Karpas-422 (cell line): ENCODE results near the gene ABCB9. TPM values are rescaled to one million over a fixed set of nuclear protein-coding genes. Genes with fewer than 3 reads are reported as not detected.
A peak's percentile ranks its signal among the peaks of the same experiment; 100 is the strongest.

ENCODE experiments used
- DNase-seq: peaks from one replicate; pipeline ENCODE4 v3.0.0-alpha.2; 2015
- H2AFZ ChIP-seq: fragments of 200-600 bp; sonication (generic); 2 replicates; pipeline ENCODE4 v1.6.1; 2014; ENCODE audit warnings: antibody characterized with exemption, low read length, mixed read lengths
- H3K27ac ChIP-seq: fragments of 200-600 bp; sonication (generic); 2 replicates; pipeline ENCODE4 v1.5.1; 2014; ENCODE audit warnings: mild to moderate bottlenecking, low read length, moderate library complexity
- H3K27me3 ChIP-seq: fragments of 200-600 bp; sonication (generic); 2 replicates; pipeline ENCODE4 v1.6.1; 2014; ENCODE audit warnings: low read length, mixed read lengths
- H3K36me3 ChIP-seq: fragments of 200-600 bp; sonication (generic); 2 replicates; pipeline ENCODE4 v1.6.1; 2014; ENCODE audit warnings: low read length, mixed read lengths; ENCODE audit not compliant: insufficient read depth
- H3K4me1 ChIP-seq: fragments of 200-600 bp; sonication (generic); 2 replicates; pipeline ENCODE4 v1.6.1; 2014; ENCODE audit warnings: mild to moderate bottlenecking, low read length, mixed read lengths
- H3K4me2 ChIP-seq: fragments of 200-600 bp; sonication (generic); 2 replicates; pipeline ENCODE4 v1.6.1; 2014; ENCODE audit warnings: low read length, low read depth, mild to moderate bottlenecking; ENCODE audit not compliant: poor library complexity, severe bottlenecking
- H3K4me3 ChIP-seq: fragments of 200-600 bp; sonication (generic); 2 replicates; pipeline ENCODE4 v1.5.1; 2014; ENCODE audit warnings: mild to moderate bottlenecking, antibody characterized with exemption, low read length, mixed read lengths
- H3K79me2 ChIP-seq: fragments of 200-600 bp; sonication (generic); 2 replicates; pipeline ENCODE4 v1.6.1; 2014; ENCODE audit warnings: mild to moderate bottlenecking, low read length, mixed read lengths
- H3K9ac ChIP-seq: fragments of 200-600 bp; sonication (generic); 2 replicates; pipeline ENCODE4 v1.6.0; 2014; ENCODE audit warnings: low read length
- H3K9me2 ChIP-seq: fragments of 200-600 bp; sonication (generic), shearing (Covaris generic); replicated peaks from 2 replicates; pipeline ENCODE4 v1.6.0; 2014; ENCODE audit warnings: mild to moderate bottlenecking, low read length, moderate library complexity; ENCODE audit not compliant: insufficient read depth
- H3K9me3 ChIP-seq: fragments of 300-700, 200-600 bp; sonication (generic); 2 replicates; pipeline ENCODE4 v1.6.1; 2014; ENCODE audit warnings: low read length, mixed read lengths
- H4K20me1 ChIP-seq: fragments of 200-600 bp; sonication (generic); 2 replicates; pipeline ENCODE4 v1.6.1; 2014; ENCODE audit warnings: mild to moderate bottlenecking, antibody characterized with exemption, low read length, low read depth; ENCODE audit not compliant: insufficient read depth
- small RNA-seq: library from RNA; depleted of rRNA; stranded (forward); fragments of <200 nt; gene quantifications from one replicate; pipeline ENCODE3, GENCODE V24; 2014
- total RNA-seq: library from RNA; depleted of rRNA; stranded (reverse); fragments of >200 nt; shearing (Covaris generic); gene quantifications from 2 replicates; pipeline ENCODE4 v1.2.3, GENCODE V29; 2014; ENCODE audit warnings: low replicate concordance; rRNA removed

Gene ABCB9
- total RNA-seq, 1 experiment from 2014 or later: 1.5 TPM

DNA sequence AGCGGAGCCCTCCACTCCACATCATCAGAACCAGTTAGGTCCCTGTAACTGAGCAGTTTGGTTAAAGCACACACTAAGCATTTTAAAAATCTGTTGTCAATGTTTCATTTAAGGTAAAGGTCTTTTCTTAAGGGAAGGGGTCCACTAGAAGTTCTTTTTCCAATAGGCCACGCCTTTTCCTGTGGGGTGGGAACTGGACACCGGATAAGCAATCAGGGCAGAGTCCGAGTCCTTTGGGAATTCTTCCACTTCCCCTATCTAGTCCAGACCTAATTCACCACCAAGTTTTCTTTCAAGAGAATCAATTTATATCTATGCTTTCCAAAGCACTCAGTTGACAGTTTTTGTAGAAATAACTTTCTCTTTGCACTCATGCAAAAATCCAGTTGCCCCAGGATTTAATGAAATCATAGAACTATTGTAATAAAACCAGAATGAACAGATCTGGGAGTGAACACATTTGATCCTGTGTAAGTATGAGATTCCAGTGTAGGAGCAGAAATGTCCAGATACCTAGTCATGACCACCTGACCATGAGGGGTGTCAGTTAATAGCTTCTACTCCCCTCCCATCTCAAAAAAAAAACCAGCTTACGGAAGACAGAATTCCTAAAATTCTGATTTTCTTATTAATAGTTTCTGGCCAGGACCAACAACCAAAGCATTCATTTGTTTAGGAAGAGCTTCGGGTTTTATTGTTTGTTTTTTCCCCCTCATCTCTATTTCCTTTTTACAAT lies 82.0 kb downstream of the ABCB9 start:
- Histone ChIP-seq H3K4me1 (peaks cover 12% of the 10 kb centered on the region), H3K4me2 (no peak overlapping the region), H3K4me3 (no peak overlapping the region), H3K27me3 (no peaks in the 10 kb centered on the region), H3K9ac (no peak overlapping the region), H3K79me2 (no peaks in the 10 kb centered on the region), H3K27ac (no peak overlapping the region), H4K20me1 (no peaks in the 10 kb centered on the region), H3K36me3 (no peaks in the 10 kb centered on the region), H3K9me3 (no peaks in the 10 kb centered on the region), H3K9me2 (no peaks in the 10 kb centered on the region), H2AFZ (no peak overlapping the region)
- no peak for DNase-seq

DNA sequence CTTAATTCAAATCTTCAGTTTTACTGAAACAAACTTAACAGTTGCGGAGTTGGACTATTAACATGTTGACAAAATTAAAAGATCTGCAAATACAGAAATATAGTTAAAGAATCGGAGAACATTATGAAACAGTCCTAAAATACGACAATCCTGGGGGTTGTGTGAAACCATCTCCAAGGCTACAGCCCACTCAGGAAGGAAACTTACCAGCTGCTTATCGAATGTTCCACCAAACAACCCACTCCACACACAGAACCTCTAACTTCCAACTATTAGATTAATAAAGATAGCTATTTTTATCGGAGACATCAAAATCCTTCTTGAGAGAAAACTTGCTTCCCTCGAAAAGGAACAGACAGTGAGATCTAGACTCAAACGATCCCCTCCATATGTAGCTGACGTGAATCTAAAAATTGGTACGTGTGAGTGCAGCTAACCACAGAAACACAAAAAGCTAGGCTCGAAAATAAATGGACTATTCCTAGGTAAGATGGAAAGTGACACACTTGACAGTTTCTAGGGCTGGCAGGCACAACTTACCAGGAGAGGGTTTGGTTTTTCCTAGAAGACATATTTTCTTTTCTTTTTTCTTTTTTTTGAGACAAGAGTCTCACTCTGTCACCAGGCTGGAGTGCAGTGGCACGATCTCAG lies 83.2 kb downstream of the ABCB9 start:
- Histone ChIP-seq H3K9me3 (no peaks in the 10 kb centered on the region), H2AFZ (no peak overlapping the region), H3K4me1 (peaks cover 10% of the 10 kb centered on the region), H4K20me1 (no peaks in the 10 kb centered on the region), H3K27me3 (no peaks in the 10 kb centered on the region), H3K36me3 (no peaks in the 10 kb centered on the region), H3K9ac (no peak overlapping the region), H3K27ac (no peak overlapping the region), H3K79me2 (no peaks in the 10 kb centered on the region), H3K4me3 (no peak overlapping the region), H3K9me2 (no peaks in the 10 kb centered on the region), H3K4me2 (no peak overlapping the region)
- no peak for DNase-seq

GRCh38 chr12:122880668-122881067 lies 85.6 kb downstream of the ABCB9 start:
- H3K27ac ChIP-seq: no peak overlapping the region
- peaks cover 4% of the 10 kb centered on the region for H3K4me1 ChIP-seq

DNA sequence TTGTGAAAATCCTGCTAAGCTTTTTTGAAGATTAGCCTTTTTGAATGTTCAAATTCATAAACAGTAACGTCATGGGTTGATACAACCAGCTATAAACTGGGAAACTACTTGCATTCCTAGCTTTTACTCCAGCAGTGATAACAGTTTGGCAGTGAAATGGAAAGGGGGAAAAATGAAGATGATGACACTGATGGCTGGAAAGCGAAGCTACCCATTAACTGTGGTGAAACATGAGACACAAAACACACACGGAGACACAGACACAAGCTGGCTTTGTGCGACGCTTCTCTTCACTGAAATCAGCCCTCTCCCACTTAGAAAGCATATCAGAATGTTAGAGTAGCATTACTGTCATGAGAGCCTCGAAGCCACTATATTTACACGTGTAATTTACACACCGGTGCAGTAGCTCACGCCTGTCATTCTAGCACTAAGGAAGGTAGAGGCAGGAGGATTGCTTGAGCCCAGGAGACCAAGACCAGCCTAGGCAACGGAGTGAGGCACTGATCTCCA lies 86.1 kb downstream of the ABCB9 start:
- Histone ChIP-seq H3K9ac (no peak overlapping the region), H3K4me2 (no peak overlapping the region), H3K9me3 (no peaks in the 10 kb centered on the region), H3K4me1 (peaks cover 9% of the 10 kb centered on the region), H3K27ac (no peak overlapping the region), H3K27me3 (no peaks in the 10 kb centered on the region), H2AFZ (no peak overlapping the region), H3K4me3 (no peak overlapping the region), H3K9me2 (no peaks in the 10 kb centered on the region), H3K36me3 (no peaks in the 10 kb centered on the region), H4K20me1 (no peaks in the 10 kb centered on the region), H3K79me2 (no peaks in the 10 kb centered on the region)
- DNase-seq: no peak

More at GRCh38 chr12:122880668-122881067, 85.6 kb downstream of the ABCB9 start:
- peak; percentile 73 for DNase-seq
- H2AFZ ChIP-seq: no peak overlapping the region
- no peak overlapping the region for H3K4me2 ChIP-seq
- no peaks in the 10 kb centered on the region for H3K9me3 ChIP-seq
- H3K79me2 ChIP-seq: no peaks in the 10 kb centered on the region
- H4K20me1 ChIP-seq: no peaks in the 10 kb centered on the region
- no peaks in the 10 kb centered on the region for H3K9me2 ChIP-seq
- no peak overlapping the region for H3K9ac ChIP-seq
- no peaks in the 10 kb centered on the region for H3K36me3 ChIP-seq
- H3K4me3 ChIP-seq: no peak overlapping the region
- H3K27me3 ChIP-seq: no peaks in the 10 kb centered on the region

Small RNA genes lying within 50 kb of the gene (small RNA-seq; reads per million reads assigned to genes)
- gene ARL6IP4: not detected
- gene MIR4304: not detected

Other genes starting within 250 kb of the ABCB9 start
- gene HCAR3, start 249.7 kb downstream of the ABCB9 start, total RNA-seq: 0.22 TPM in 1 of 2 replicates, not detected in the other
- not detected in 2 replicates for gene HCAR1, start 235.6 kb downstream of the ABCB9 start, total RNA-seq
- 53.4 and 72.8 TPM in 2 replicates for gene DENR, start 213.6 kb downstream of the ABCB9 start, total RNA-seq
- 0.47 and 2.2 TPM in 2 replicates for gene CCDC62, start 191.9 kb downstream of the ABCB9 start, total RNA-seq
- gene HIP1R, start 131.0 kb downstream of the ABCB9 start, total RNA-seq: 19.4 and 42.9 TPM in 2 replicates
- gene VPS37B, start 70.3 kb downstream of the ABCB9 start, total RNA-seq: not detected in 2 replicates
- gene OGFOD2, start 8.8 kb upstream of the ABCB9 start, total RNA-seq: 8.5 and 28.8 TPM in 2 replicates
- 85.1 and 210 TPM in 2 replicates for gene ARL6IP4, start 14.2 kb upstream of the ABCB9 start, total RNA-seq
- 0.04 and 0.19 TPM in 2 replicates for gene PITPNM2, start 184.6 kb upstream of the ABCB9 start, total RNA-seq